K562 (cell line): ENCODE measurements around the gene GHRH. TPM values are rescaled to one million over a fixed set of nuclear protein-coding genes. Genes with fewer than 3 reads are reported as not detected.

Experiments used
- ATAC-seq: fragments of 200-7000 bp; cut with Tn5 transposase; 3 replicates; pipeline ENCODE4 v1.9.1; 2020; ENCODE audit warnings: moderate library complexity
- BruUV-seq: library from RNA; stranded (reverse); fragments of 400-500 nt; replicated peaks from 2 replicates; lab custom pipeline; 2021; lab: Mats Ljungman, UMichigan
- CTCF ChIA-PET: fragments of 300-600 bp; formaldehyde crosslinking; extraction: SDS; loops from one replicate; lab custom pipeline; 2021; ENCODE audit warnings: low intra/inter-chr PET ratio; lab: Yijun Ruan, JAX
- POLR2A ChIA-PET: fragments of 300-600, 350-650 bp; sonication (Branson Sonifier 250); formaldehyde crosslinking; extraction: SDS; loops from one replicate; lab custom pipeline; 2021; ENCODE audit warnings: antibody characterized with exemption, inconsistent platforms; lab: Yijun Ruan, JAX
- DNase-seq, 4 experiments: peaks; one replicate each; pipeline versions ENCODE4 v3.0.0 to v3.0.0-alpha.2; 2011 to 2018; ENCODE audit warnings: low spot score in 3 of 4, mixed read lengths in 3 of 4; ENCODE audit errors: extremely low read depth in 1 of 4
- FAIRE-seq: peaks from 2 replicates; lab custom pipeline; 2011; peaks lifted over from hg19 to GRCh38; lab: Jason Lieb, UNC
- H2AFZ ChIP-seq: 2 replicates; pipeline ENCODE4 v1.6.0; 2011; ENCODE audit warnings: low read depth, low read length, control low read depth, inconsistent platforms
- H3K27ac ChIP-seq: fragments of 200-600 bp; 3 replicates; pipeline ENCODE4 v1.8.0; 2011; ENCODE audit warnings: low read depth, mild to moderate bottlenecking, control low read depth, inconsistent platforms, low read length, moderate library complexity, mixed read lengths; ENCODE audit errors: extremely low read depth
- H3K27me3 ChIP-seq, 2 experiments: fragments of 300-600 bp in 1 of 2; 2 replicates in 1 of 2; 3 replicates in 1 of 2; pipeline versions ENCODE4 v1.6.0 to v1.8.0; 2011; ENCODE audit warnings: inconsistent platforms in 2 of 2, low read length in 2 of 2, mild to moderate bottlenecking in 1 of 2, mixed read lengths in 1 of 2, moderate library complexity in 1 of 2; ENCODE audit not compliant: control insufficient read depth in 2 of 2, insufficient read depth in 2 of 2
- H3K36me3 ChIP-seq: fragments of 300-600 bp; 3 replicates; pipeline ENCODE4 v1.8.0; 2011; ENCODE audit warnings: mild to moderate bottlenecking, low read length, inconsistent platforms; ENCODE audit not compliant: control insufficient read depth, insufficient read depth
- H3K4me1 ChIP-seq, 2 experiments: fragments of 200-600 bp in 1 of 2; replicated peaks in 1 of 2; 2 replicates in 1 of 2; 3 replicates in 1 of 2; pipeline versions ENCODE4 v1.5.1 to v1.8.0; 2011; ENCODE audit warnings: inconsistent platforms in 2 of 2, low read length in 2 of 2, mild to moderate bottlenecking in 1 of 2, mixed read lengths in 1 of 2, moderate library complexity in 1 of 2; ENCODE audit not compliant: control insufficient read depth in 2 of 2, insufficient read depth in 2 of 2
- H3K4me2 ChIP-seq: 2 replicates; pipeline ENCODE4 v1.6.1; 2011; ENCODE audit warnings: low read length, control low read depth, inconsistent platforms, mixed read lengths; ENCODE audit not compliant: insufficient read depth
- H3K4me3 ChIP-seq: fragments of 200-600 bp; sonication (generic), shearing (Covaris generic); 2 replicates; pipeline ENCODE4 v1.5.1; 2016; ENCODE audit warnings: control low read depth, inconsistent platforms
- H3K79me2 ChIP-seq: fragments of 200-600 bp; 3 replicates; pipeline ENCODE4 v1.8.0; 2011; ENCODE audit warnings: low read length, inconsistent platforms; ENCODE audit not compliant: control insufficient read depth, insufficient read depth
- H3K9ac ChIP-seq, 2 experiments: 2 replicates each; pipeline versions ENCODE4 v1.6.0 to v1.6.1; 2011; ENCODE audit warnings: low read depth in 2 of 2, low read length in 2 of 2, control low read depth in 1 of 2, inconsistent platforms in 1 of 2, mild to moderate bottlenecking in 1 of 2, mixed read lengths in 1 of 2; ENCODE audit not compliant: insufficient read depth in 1 of 2
- H3K9me1 ChIP-seq: one replicate; pipeline ENCODE4 v1.6.0; 2011; ENCODE audit warnings: inconsistent platforms, mild to moderate bottlenecking, low read length, moderate library complexity; ENCODE audit not compliant: control insufficient read depth, insufficient read depth
- H3K9me3 ChIP-seq: replicated peaks from 2 replicates; pipeline ENCODE4 v1.5.1; 2011; ENCODE audit warnings: low read depth, low read length, inconsistent platforms; ENCODE audit not compliant: control insufficient read depth, insufficient read depth
- H4K20me1 ChIP-seq: replicated peaks from 2 replicates; pipeline ENCODE4 v1.6.1; 2011; ENCODE audit warnings: low read length, inconsistent platforms, mixed read lengths; ENCODE audit not compliant: control insufficient read depth, insufficient read depth
- HNRNPK ChIP-seq: fragments of 200-400 bp; formaldehyde crosslinking; IDR thresholded peaks from one replicate; pipeline ENCODE4 v1.6.1; 2018; ENCODE audit warnings: mild to moderate bottlenecking, low read depth, low read length; ENCODE audit not compliant: poor library complexity, severe bottlenecking
- NR2C1 ChIP-seq, 2 experiments: fragments of 450-650 bp; IDR thresholded peaks; 2 replicates each; pipeline ENCODE4 v1.6.1; 2017; ENCODE audit warnings: mild to moderate bottlenecking in 2 of 2, antibody characterized with exemption in 1 of 2, inconsistent platforms in 1 of 2, missing compliant biosample characterization in 1 of 2, missing genetic modification characterization in 1 of 2
- SLC30A9 ChIP-seq: fragments of 250-450 bp; sonication (Bioruptor Pico); IDR thresholded peaks from 2 replicates; pipeline ENCODE4 v1.8.0; 2022; ENCODE audit warnings: mild to moderate bottlenecking, moderate library complexity
- TAF7 ChIP-seq: fragments of 450-650 bp; IDR thresholded peaks from 2 replicates; pipeline ENCODE4 v1.6.1; 2016; ENCODE audit warnings: missing genetic modification characterization, missing compliant biosample characterization
- ZNF785 ChIP-seq: fragments of 250-450 bp; sonication (Bioruptor Pico); IDR thresholded peaks from 2 replicates; pipeline ENCODE4 v1.4.0; 2020; ENCODE audit warnings: mild to moderate bottlenecking
- WGBS: fragments of 100-300 bp; shearing (Covaris generic); methylation state at CpG from one replicate; pipeline ENCODE4 v1.1.6; 2016; ENCODE audit warnings: low coverage, mixed read lengths; ENCODE audit not compliant: insufficient coverage; ENCODE audit errors: missing lambda C conversion rate; 5-methylcytosine and 5-hydroxymethylcytosine counted together
- in situ Hi-C: fragments of 300-500 bp; cut with MboI; formaldehyde crosslinking; loops from 4 replicates; pipeline ENCODE4 v1.15.0; 2018; ENCODE audit warnings: inconsistent platforms, mixed read lengths
- intact Hi-C: fragments of 100-400 bp; cut with micrococcal nuclease; formaldehyde crosslinking; loops from 2 replicates; pipeline ENCODE4 v1.14.2; 2022
- polyA plus RNA-seq, 8 experiments: library from polyadenylated mRNA; depleted of rRNA in 4 of 8; stranded (reverse) in 5 of 8; unstranded in 3 of 8; fragments of >200 nt; fragmentation: Nextera tagmentation in 2 of 8; fragmentation: Illumina TruSeq in 1 of 8; extraction: Ambion mirVana in 2 of 8; extraction: Trizol in 1 of 8; gene quantifications; 2 replicates each; pipeline versions ENCODE4 v1.2.1 to v1.2.3, GENCODE V29; 2011 to 2014; ENCODE audit warnings: inconsistent platforms in 1 of 8, missing spikeins in 1 of 8
- total RNA-seq, 7 experiments: library from RNA; depleted of rRNA in 6 of 7; stranded (reverse); fragments of >200 nt in 6 of 7; fragmentation: Illumina TruSeq in 2 of 7; extraction: Trizol in 2 of 7; gene quantifications; 2 replicates each; pipeline versions ENCODE4 v1.2.1 to v1.2.3, GENCODE V29; 2011 to 2021; ENCODE audit warnings: low replicate concordance in 1 of 7
- TF ChIP-seq, protein P1 (sequence below), 2 experiments: IDR thresholded peaks; 2 replicates each; pipeline ENCODE4 v1.6.1; 2012; ENCODE audit warnings: improper control_type of control experiment in 2 of 2, low read depth in 2 of 2, low read length in 2 of 2, borderline replicate concordance in 1 of 2

Gene GHRH
- total and polyA plus RNA-seq, 9 of the 15 experiments (the other 6 are each of a cell fraction or from before 2014, with no cell fraction given) = not detected

- CTCF ChIA-PET = no interaction called here
- H3K27me3 ChIP-seq = no peaks in the 10 kb centered on the region; a peak in 1 of 5 replicates
- WGBS = no CpG with 5 or more reads among the region's 1 CpG
- no TSS peak for BruUV-seq
- no peak for ATAC-seq
- no peak for TF ChIP-seq SLC30A9 (CRISPR knock-in tag)
- TF ChIP-seq HNRNPK = peak; percentile 19
- TF ChIP-seq, all 486 proteins: peak for 1
- FAIRE-seq (no peak), DNase-seq (no peak)
- no peaks in the 10 kb centered on the region for H3K79me2 ChIP-seq
- in situ Hi-C loops = loop anchor here (5.0 kb wide), 1 partner anchor 253 kb away; the partner anchor contains the start of gene BLCAP
- H2AFZ ChIP-seq = no peak overlapping the region
- no peak overlapping the region for H3K27ac ChIP-seq
- intact Hi-C loops = no loop called here
- H3K9ac ChIP-seq = no peak overlapping the region
- H3K4me1 ChIP-seq = peaks cover 16 to 23% of the 10 kb centered on the region in 2 experiments
- no peak overlapping the region for H3K4me3 ChIP-seq
- H3K36me3 ChIP-seq = no peaks in the 10 kb centered on the region
- H3K9me3 ChIP-seq = peaks cover 4% of the 10 kb centered on the region; the same call in 1 of the 2 replicates
- POLR2A ChIA-PET = no interaction called here
- H3K9me1 ChIP-seq = no peaks in the 10 kb centered on the region
- no peak overlapping the region for H3K4me2 ChIP-seq
- H4K20me1 ChIP-seq = no peaks in the 10 kb centered on the region
Observed at GRCh38 chr20:37273988-37274387, 12.4 kb upstream of the GHRH start.

DNA sequence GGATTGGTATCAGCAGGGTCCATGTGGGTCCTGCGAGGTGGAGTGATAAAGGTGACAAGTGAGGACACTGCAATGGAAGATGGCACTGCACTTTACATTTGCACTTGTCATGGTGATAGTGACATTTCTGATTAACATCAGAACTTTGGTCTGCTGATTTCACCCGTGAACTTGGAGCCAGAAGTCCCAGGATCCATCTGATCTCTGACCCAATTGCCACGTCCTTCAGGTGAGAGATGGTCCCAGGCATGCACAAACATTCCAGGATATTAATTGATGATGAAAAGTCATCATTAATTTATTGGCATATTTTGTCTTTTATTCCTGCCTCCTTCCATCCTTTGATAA, 9.8 kb upstream of the GHRH start:
- no peak overlapping the region for H3K4me3 ChIP-seq
- DNase-seq (no peak), ATAC-seq (no peak), FAIRE-seq (no peak)
- no peak overlapping the region; the same call in 1 of the 2 replicates for H3K4me2 ChIP-seq
- H3K9ac ChIP-seq = peak overlapping the region in 1 of 2 experiments; percentile 26; a peak in 1 of 4 replicates
- H3K27me3 ChIP-seq = no peaks in the 10 kb centered on the region; a peak in 2 of 5 replicates
- WGBS = 37% methylated on average over 3 of the region's 3 CpGs
- H2AFZ ChIP-seq = peak overlapping the region; percentile 84; the same call in 1 of the 2 replicates
- H3K36me3 ChIP-seq = no peaks in the 10 kb centered on the region
- intact Hi-C loops (no loop called here), in situ Hi-C loops (loop anchor here (5.0 kb wide), 1 partner anchor 256 kb away; the partner anchor contains the start of gene BLCAP)
- POLR2A ChIA-PET = interaction anchor here (0.7 to 1.9 kb wide), 5 partner anchors 8 to 27 kb away, joined by 3 to 7 read pairs (median 3); no protein-coding TSS in a partner anchor
- no peaks in the 10 kb centered on the region for H4K20me1 ChIP-seq
- BruUV-seq = no TSS peak
- peaks cover 19 to 23% of the 10 kb centered on the region in 2 experiments for H3K4me1 ChIP-seq
- peaks cover 4% of the 10 kb centered on the region; the same call in 1 of the 2 replicates for H3K9me3 ChIP-seq
- no peaks in the 10 kb centered on the region for H3K79me2 ChIP-seq
- no peaks in the 10 kb centered on the region for H3K9me1 ChIP-seq
- no peak overlapping the region; the same call in 2 of the 3 replicates for H3K27ac ChIP-seq
- CTCF ChIA-PET = no interaction called here
- TF ChIP-seq NR2C1 (IDR thresholded peaks at IDR 0.05) (no peak), NR2C1 (tag; IDR thresholded peaks at IDR 0.05) (no peak), ZNF785 (CRISPR knock-in tag) (no peak), TAF7 (tag) (no peak)
- TF ChIP-seq, protein P1, sequence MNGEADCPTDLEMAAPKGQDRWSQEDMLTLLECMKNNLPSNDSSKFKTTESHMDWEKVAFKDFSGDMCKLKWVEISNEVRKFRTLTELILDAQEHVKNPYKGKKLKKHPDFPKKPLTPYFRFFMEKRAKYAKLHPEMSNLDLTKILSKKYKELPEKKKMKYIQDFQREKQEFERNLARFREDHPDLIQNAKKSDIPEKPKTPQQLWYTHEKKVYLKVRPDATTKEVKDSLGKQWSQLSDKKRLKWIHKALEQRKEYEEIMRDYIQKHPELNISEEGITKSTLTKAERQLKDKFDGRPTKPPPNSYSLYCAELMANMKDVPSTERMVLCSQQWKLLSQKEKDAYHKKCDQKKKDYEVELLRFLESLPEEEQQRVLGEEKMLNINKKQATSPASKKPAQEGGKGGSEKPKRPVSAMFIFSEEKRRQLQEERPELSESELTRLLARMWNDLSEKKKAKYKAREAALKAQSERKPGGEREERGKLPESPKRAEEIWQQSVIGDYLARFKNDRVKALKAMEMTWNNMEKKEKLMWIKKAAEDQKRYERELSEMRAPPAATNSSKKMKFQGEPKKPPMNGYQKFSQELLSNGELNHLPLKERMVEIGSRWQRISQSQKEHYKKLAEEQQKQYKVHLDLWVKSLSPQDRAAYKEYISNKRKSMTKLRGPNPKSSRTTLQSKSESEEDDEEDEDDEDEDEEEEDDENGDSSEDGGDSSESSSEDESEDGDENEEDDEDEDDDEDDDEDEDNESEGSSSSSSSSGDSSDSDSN (IDR thresholded peaks at IDR 0.05; ENCODE audit: borderline replicate concordance in 1 of 2, low read depth in 2 of 2, low read length in 2 of 2) = no peak
